Mesendoderm (in vitro differentiated cells): Measurements from ENCODE around the gene TIPRL.

ENCODE experiments used
- DNase-seq: peaks from one replicate; pipeline ENCODE4 v3.0.0; 2013
- H2AK5ac ChIP-seq: 2 replicates; pipeline ENCODE4 v1.6.1; 2013; ENCODE audit warnings: low read length, inconsistent platforms
- H2BK120ac ChIP-seq: 2 replicates; pipeline ENCODE4 v1.6.1; 2013; ENCODE audit warnings: low read depth, mild to moderate bottlenecking, low read length, moderate library complexity, mixed read lengths
- H2BK15ac ChIP-seq: replicated peaks from 2 replicates; pipeline ENCODE4 v1.6.1; 2013; ENCODE audit warnings: low read depth, mild to moderate bottlenecking, moderate library complexity
- H2BK5ac ChIP-seq: 2 replicates; pipeline ENCODE4 v1.6.1; 2013; ENCODE audit warnings: low read length, inconsistent platforms
- H3K18ac ChIP-seq: 2 replicates; pipeline ENCODE4 v1.6.1; 2013; ENCODE audit warnings: mild to moderate bottlenecking, low read length, mixed read lengths
- H3K23ac ChIP-seq: one replicate; pipeline ENCODE4 v1.6.1; 2013; ENCODE audit warnings: low read length
- H3K27ac ChIP-seq: 2 replicates; pipeline ENCODE4 v1.5.1; 2013; ENCODE audit warnings: low read depth, mild to moderate bottlenecking, inconsistent platforms, low read length, moderate library complexity
- H3K27me3 ChIP-seq: 2 replicates; pipeline ENCODE4 v1.6.1; 2013; ENCODE audit warnings: low read length, control low read depth, mild to moderate bottlenecking, inconsistent platforms; ENCODE audit not compliant: insufficient read depth, poor library complexity
- H3K36me3 ChIP-seq: 2 replicates; pipeline ENCODE4 v1.6.1; 2013; ENCODE audit warnings: low read length, inconsistent platforms; ENCODE audit not compliant: control insufficient read depth, insufficient read depth
- H3K4ac ChIP-seq: one replicate; pipeline ENCODE4 v1.6.1; 2013; ENCODE audit warnings: low read depth, mild to moderate bottlenecking, low read length, moderate library complexity
- H3K4me1 ChIP-seq: 2 replicates; pipeline ENCODE4 v1.6.1; 2013; ENCODE audit warnings: low read depth, low read length, inconsistent platforms; ENCODE audit not compliant: control insufficient read depth
- H3K4me2 ChIP-seq: 2 replicates; pipeline ENCODE4 v1.6.1; 2013; ENCODE audit warnings: low read length
- H3K4me3 ChIP-seq: 2 replicates; pipeline ENCODE4 v1.5.1; 2013; ENCODE audit warnings: mild to moderate bottlenecking, low read length
- H3K56ac ChIP-seq: one replicate; pipeline ENCODE4 v1.6.1; 2013; ENCODE audit warnings: low read length
- H3K79me1 ChIP-seq: 2 replicates; pipeline ENCODE4 v1.6.1; 2013; ENCODE audit warnings: low read length, inconsistent platforms
- H3K79me2 ChIP-seq: 2 replicates; pipeline ENCODE4 v1.6.1; 2013; ENCODE audit warnings: mild to moderate bottlenecking, low read length; ENCODE audit not compliant: control insufficient read depth, insufficient read depth
- H3K9ac ChIP-seq: 2 replicates; pipeline ENCODE4 v1.6.1; 2013; ENCODE audit warnings: low read length, inconsistent platforms
- H4K5ac ChIP-seq: one replicate; pipeline ENCODE4 v1.6.1; 2013; ENCODE audit warnings: low read length
- H4K8ac ChIP-seq: one replicate; pipeline ENCODE4 v1.6.1; 2013; ENCODE audit warnings: low read depth, mild to moderate bottlenecking, control low read depth, low read length, moderate library complexity
- WGBS: extraction: QIAGEN DNeasy Blood & Tissue Kit; methylation state at CpG from one replicate; pipeline ENCODE4 v1.1.7; 2013; ENCODE audit warnings: low lambda C conversion rate, missing lambda C conversion rate; ENCODE audit not compliant: insufficient coverage; ENCODE audit errors: extremely low coverage; 5-methylcytosine and 5-hydroxymethylcytosine counted together

The TIPRL gene

DNA sequence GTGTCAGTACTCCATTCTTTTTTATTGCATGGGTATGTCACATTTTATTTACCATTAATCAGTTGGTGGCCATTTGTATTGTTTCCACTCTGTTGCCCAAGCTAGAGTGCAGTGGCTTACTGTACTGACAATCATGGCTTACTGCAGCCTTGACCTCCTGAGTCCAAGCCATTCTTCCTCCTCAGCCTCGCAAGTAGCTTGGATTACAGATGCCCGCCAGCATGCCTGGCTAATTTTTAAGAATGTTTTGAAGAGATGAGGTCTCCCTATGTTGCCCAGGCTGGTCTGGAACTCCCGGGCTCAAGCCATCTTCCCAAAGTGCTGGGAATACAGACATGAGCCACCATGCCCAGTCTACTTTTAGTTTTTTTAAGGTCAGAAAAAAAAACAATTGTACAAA lies 46.2 kb downstream of the TIPRL start:
- no peak overlapping the region for H3K4ac ChIP-seq
- H3K27me3 ChIP-seq, result no peaks in the 10 kb centered on the region
- no peak overlapping the region for H4K8ac ChIP-seq
- H3K4me3 ChIP-seq, result no peak overlapping the region
- H3K4me2 ChIP-seq, result no peak overlapping the region
- WGBS, result no CpG with 5 or more reads among the region's 3 CpGs
- no peak overlapping the region for H3K18ac ChIP-seq
- H3K79me2 ChIP-seq, result peaks cover 18% of the 10 kb centered on the region
- H3K79me1 ChIP-seq, result peaks cover 12% of the 10 kb centered on the region
- no peak for DNase-seq
- H3K36me3 ChIP-seq, result no peaks in the 10 kb centered on the region
- H3K23ac ChIP-seq, result no peak overlapping the region
- no peak overlapping the region for H2BK5ac ChIP-seq
- H2AK5ac ChIP-seq, result no peak overlapping the region
- no peak overlapping the region for H2BK15ac ChIP-seq
- no peak overlapping the region for H3K9ac ChIP-seq
- H3K27ac ChIP-seq, result no peak overlapping the region
- H3K56ac ChIP-seq, result no peak overlapping the region
- H2BK120ac ChIP-seq, result no peak overlapping the region
- H4K5ac ChIP-seq, result no peak overlapping the region
- peaks cover 2% of the 10 kb centered on the region for H3K4me1 ChIP-seq

DNA sequence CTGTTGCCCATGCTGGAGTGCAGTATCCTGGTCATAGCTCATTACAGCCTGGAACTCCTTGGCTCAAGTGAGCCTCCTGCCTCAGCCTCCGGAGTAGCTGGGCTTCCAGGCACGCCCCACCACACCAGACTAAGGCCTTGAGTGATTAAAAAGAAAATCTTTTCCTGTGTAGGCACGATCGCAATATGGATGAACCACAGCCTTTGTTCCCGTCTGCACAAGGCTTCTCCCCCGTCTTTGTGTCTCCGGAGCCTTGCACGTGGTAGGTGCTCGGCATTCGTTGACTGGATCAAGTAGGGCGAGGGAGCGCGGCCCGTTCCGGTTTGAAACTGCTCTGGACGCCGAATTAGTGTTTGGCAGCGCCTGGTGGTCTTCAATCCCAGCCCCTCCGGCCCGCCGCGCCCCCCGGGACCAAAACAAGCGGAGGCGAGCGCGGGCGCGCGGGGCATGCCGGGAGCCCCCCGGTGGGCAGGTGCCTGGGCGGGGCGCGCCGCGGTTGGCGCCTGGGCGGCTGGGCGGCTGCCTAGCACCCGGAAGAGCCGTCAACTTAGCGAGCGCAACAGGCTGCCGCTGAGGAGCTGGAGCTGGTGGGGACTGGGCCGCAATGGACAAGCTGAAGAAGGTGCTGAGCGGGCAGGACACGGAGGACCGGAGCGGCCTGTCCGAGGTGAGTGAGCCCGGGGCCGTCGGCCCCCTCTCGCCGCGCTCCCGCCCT lies 46.9 kb downstream of the TIPRL start, which contains the start of gene SFT2D2:
SFT2D2 (plus strand) TSS at position 529 of the 715 bp plus-strand sequence; CDS start at position 605, 76 bp downstream.
- Histone ChIP-seq H2BK15ac (no peak within 1 kb of the TSS), H2BK5ac (peak within 1 kb of the TSS; percentile 23), H3K27me3 (no peaks in the 10 kb centered on the region), H3K79me2 (peaks cover 18% of the 10 kb centered on the region), H2AK5ac (no peak within 1 kb of the TSS), H3K4me2 (peak within 1 kb of the TSS; percentile 82), H3K79me1 (peaks cover 15% of the 10 kb centered on the region), H3K18ac (peak within 1 kb of the TSS; percentile 77), H4K8ac (no peak within 1 kb of the TSS), H3K9ac (peak within 1 kb of the TSS; percentile 85), H3K23ac (no peak within 1 kb of the TSS), H3K4me3 (peak within 1 kb of the TSS; percentile 72), H2BK120ac (peak within 1 kb of the TSS; percentile 51), H3K27ac (peak within 1 kb of the TSS; percentile 70), H3K4ac (peak within 1 kb of the TSS; percentile 84), H3K4me1 (peaks cover 2% of the 10 kb centered on the region), H4K5ac (no peak within 1 kb of the TSS), H3K56ac (peak within 1 kb of the TSS; percentile 94), H3K36me3 (no peaks in the 10 kb centered on the region)
- no CpG with 5 or more reads among the region's 58 CpGs for WGBS
- peak; percentile 85 for DNase-seq

DNA sequence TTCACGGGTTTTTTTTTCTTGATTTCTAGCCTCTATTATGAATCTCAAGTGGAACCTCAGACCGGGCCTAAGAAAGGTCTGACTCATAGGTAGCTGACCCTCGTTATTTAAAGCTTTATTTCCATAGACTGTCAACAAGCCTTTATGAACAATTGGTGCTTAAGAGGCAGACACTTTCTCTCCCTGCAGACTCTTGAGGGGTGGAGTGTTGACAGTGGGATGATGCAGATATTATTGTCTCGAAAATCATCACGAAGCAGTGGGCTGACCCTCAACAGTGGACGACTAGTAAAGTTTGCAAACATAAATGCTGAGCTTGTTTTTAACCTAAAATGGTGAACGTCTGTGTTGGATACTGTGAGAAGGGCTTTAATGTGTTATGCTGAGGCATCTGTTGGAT lies 48.9 kb downstream of the TIPRL start:
- DNase-seq, result no peak
- Histone ChIP-seq H3K4me1 (peaks cover 2% of the 10 kb centered on the region), H3K56ac (no peak overlapping the region), H2BK15ac (no peak overlapping the region), H3K23ac (no peak overlapping the region), H3K36me3 (no peaks in the 10 kb centered on the region), H4K8ac (no peak overlapping the region), H2AK5ac (no peak overlapping the region), H3K27ac (no peak overlapping the region), H3K4me2 (no peak overlapping the region), H3K27me3 (no peaks in the 10 kb centered on the region), H3K18ac (no peak overlapping the region), H2BK5ac (no peak overlapping the region), H3K79me1 (peaks cover 16% of the 10 kb centered on the region), H3K9ac (peak overlapping the region; percentile 19), H3K79me2 (peaks cover 18% of the 10 kb centered on the region), H3K4ac (no peak overlapping the region), H3K4me3 (no peak overlapping the region), H2BK120ac (no peak overlapping the region), H4K5ac (no peak overlapping the region)
- WGBS, result no CpG with 5 or more reads among the region's 7 CpGs

DNA sequence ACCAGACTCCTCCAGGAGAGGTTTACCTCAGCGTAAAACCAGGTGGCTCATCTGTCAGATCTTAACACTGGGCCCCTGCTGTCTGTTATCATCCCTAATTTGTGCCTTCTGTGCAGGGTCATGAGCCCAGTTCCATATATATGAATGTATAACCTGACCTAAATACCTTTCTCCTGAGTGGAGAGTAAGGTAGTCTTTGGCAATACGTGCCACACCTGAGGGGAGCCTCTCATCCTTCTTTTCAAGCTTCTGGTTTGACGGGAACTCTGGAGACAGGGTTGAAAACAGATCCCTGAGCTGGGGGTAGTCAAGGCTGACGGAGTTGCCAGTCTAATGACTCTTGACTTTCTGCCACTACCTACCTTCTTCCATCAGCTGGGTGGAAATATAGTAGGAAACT lies 51.1 kb downstream of the TIPRL start:
- Histone ChIP-seq H3K36me3 (no peaks in the 10 kb centered on the region), H3K4me3 (no peak overlapping the region), H3K9ac (no peak overlapping the region), H2BK15ac (no peak overlapping the region), H2BK5ac (no peak overlapping the region), H3K18ac (no peak overlapping the region), H4K5ac (no peak overlapping the region), H3K27ac (no peak overlapping the region), H2BK120ac (no peak overlapping the region), H3K4me2 (no peak overlapping the region), H3K79me2 (peaks cover 18% of the 10 kb centered on the region), H3K4me1 (peaks cover 2% of the 10 kb centered on the region), H4K8ac (no peak overlapping the region), H3K27me3 (no peaks in the 10 kb centered on the region), H3K4ac (no peak overlapping the region), H2AK5ac (no peak overlapping the region), H3K79me1 (peaks cover 16% of the 10 kb centered on the region), H3K23ac (no peak overlapping the region), H3K56ac (no peak overlapping the region)
- DNase-seq, result no peak
- WGBS, result no CpG with 5 or more reads among the region's 4 CpGs

DNA sequence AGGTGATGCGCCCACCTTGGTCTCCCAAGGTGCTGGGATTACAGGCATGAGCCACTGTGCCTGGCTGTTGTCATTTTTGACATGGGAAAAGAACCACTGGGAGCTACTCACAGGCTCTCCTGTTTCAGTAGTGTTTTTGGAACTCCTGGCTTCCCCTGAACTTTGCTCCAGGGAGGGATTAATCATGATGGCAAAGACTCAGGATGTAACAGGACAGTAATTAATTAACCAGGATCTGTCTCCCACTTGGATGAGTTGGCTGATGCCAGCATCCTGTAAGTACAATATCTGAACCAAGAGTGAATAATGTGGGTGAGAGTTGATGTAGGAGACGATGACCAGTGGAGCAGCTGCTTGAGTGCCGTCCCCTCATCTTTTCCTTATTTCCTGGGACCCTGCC lies 51.9 kb downstream of the TIPRL start:
- no CpG with 5 or more reads among the region's 3 CpGs for WGBS
- Histone ChIP-seq H3K4ac (no peak overlapping the region), H2BK120ac (no peak overlapping the region), H3K79me2 (peaks cover 18% of the 10 kb centered on the region), H3K36me3 (no peaks in the 10 kb centered on the region), H3K23ac (no peak overlapping the region), H3K18ac (no peak overlapping the region), H3K27ac (no peak overlapping the region), H2AK5ac (no peak overlapping the region), H3K4me1 (peaks cover 2% of the 10 kb centered on the region), H4K5ac (no peak overlapping the region), H4K8ac (no peak overlapping the region), H3K27me3 (no peaks in the 10 kb centered on the region), H3K56ac (no peak overlapping the region), H3K4me2 (no peak overlapping the region), H3K4me3 (no peak overlapping the region), H3K9ac (no peak overlapping the region), H2BK5ac (no peak overlapping the region), H2BK15ac (no peak overlapping the region), H3K79me1 (peaks cover 16% of the 10 kb centered on the region)
- DNase-seq, result no peak
